Astrocyte (in vitro differentiated cells and primary cell): Measurements from ENCODE around the gene SHROOM3. TPM values are rescaled to one million over a fixed set of nuclear protein-coding genes. Genes with fewer than 3 reads are reported as not detected.

Source experiments
- DNase-seq: peaks from one replicate; pipeline ENCODE4 v3.0.0-alpha.2; 2010; ENCODE audit warnings: low read depth
- FAIRE-seq: peaks from 2 replicates; lab custom pipeline; 2011; peaks lifted over from hg19 to GRCh38; lab: Jason Lieb, UNC
- H2AFZ ChIP-seq: 2 replicates; pipeline ENCODE4 v1.6.0; 2012; ENCODE audit warnings: low read depth, low read length, inconsistent platforms
- H3K27ac ChIP-seq: 2 replicates; pipeline ENCODE4 v1.5.1; 2011; ENCODE audit warnings: low read depth, low read length, inconsistent platforms
- H3K27me3 ChIP-seq: 2 replicates; pipeline ENCODE4 v1.6.0; 2011; ENCODE audit warnings: low read length, inconsistent platforms; ENCODE audit not compliant: insufficient read depth
- H3K36me3 ChIP-seq: 2 replicates; pipeline ENCODE4 v1.5.1; 2011; ENCODE audit warnings: low read length, inconsistent platforms; ENCODE audit not compliant: insufficient read depth
- H3K4me1 ChIP-seq: 2 replicates; pipeline ENCODE4 v1.5.1; 2011; ENCODE audit warnings: low read length, inconsistent platforms; ENCODE audit not compliant: insufficient read depth
- H3K4me2 ChIP-seq: 2 replicates; pipeline ENCODE4 v1.6.0; 2012; ENCODE audit warnings: low read length, inconsistent platforms
- H3K4me3 ChIP-seq: 2 replicates; pipeline ENCODE4 v1.5.1; 2011; ENCODE audit warnings: low read depth, mild to moderate bottlenecking, low read length, inconsistent platforms; ENCODE audit not compliant: insufficient read depth
- H3K79me2 ChIP-seq: 2 replicates; pipeline ENCODE4 v1.6.0; 2012; ENCODE audit warnings: mild to moderate bottlenecking, low read length, inconsistent platforms; ENCODE audit not compliant: insufficient read depth
- H3K9ac ChIP-seq: 2 replicates; pipeline ENCODE4 v1.6.0; 2012; ENCODE audit warnings: mild to moderate bottlenecking, low read length, inconsistent platforms
- H3K9me3 ChIP-seq: 2 replicates; pipeline ENCODE4 v1.5.1; 2012; ENCODE audit warnings: low read depth, mild to moderate bottlenecking, low read length, inconsistent platforms; ENCODE audit not compliant: insufficient read depth
- H4K20me1 ChIP-seq: 2 replicates; pipeline ENCODE4 v1.6.0; 2012; ENCODE audit warnings: low read length, inconsistent platforms; ENCODE audit not compliant: insufficient read depth
- H3K27ac Mint-ChIP-seq: one replicate; pipeline ENCODE4 v1.8.0; 2021; ENCODE audit warnings: mild to moderate bottlenecking, mixed read lengths; ENCODE audit not compliant: unreplicated experiment
- H3K27me3 Mint-ChIP-seq: one replicate; pipeline ENCODE4 v1.8.0; 2021; ENCODE audit warnings: low read depth, mixed read lengths; ENCODE audit not compliant: unreplicated experiment
- H3K36me3 Mint-ChIP-seq: one replicate; pipeline ENCODE4 v1.8.0; 2021; ENCODE audit warnings: low read depth, mixed read lengths; ENCODE audit not compliant: unreplicated experiment
- H3K4me1 Mint-ChIP-seq: one replicate; pipeline ENCODE4 v1.8.0; 2021; ENCODE audit warnings: low read depth, mixed read lengths; ENCODE audit not compliant: unreplicated experiment
- H3K4me3 Mint-ChIP-seq: one replicate; pipeline ENCODE4 v1.8.0; 2021; ENCODE audit warnings: mild to moderate bottlenecking, moderate library complexity, mixed read lengths; ENCODE audit not compliant: unreplicated experiment
- H3K9me3 Mint-ChIP-seq: one replicate; pipeline ENCODE4 v1.8.0; 2021; ENCODE audit warnings: mild to moderate bottlenecking, mixed read lengths; ENCODE audit not compliant: unreplicated experiment
- EZH2 ChIP-seq: IDR thresholded peaks from 2 replicates; pipeline ENCODE4 v1.6.1; 2012; ENCODE audit warnings: mild to moderate bottlenecking, low read length, inconsistent platforms; ENCODE audit not compliant: insufficient read depth
- total RNA-seq: library from RNA; stranded (reverse); gene quantifications from 2 replicates; pipeline ENCODE4 v1.2.1, GENCODE V29; 2021
- TF ChIP-seq, protein P1 (sequence below): IDR thresholded peaks from 2 replicates; pipeline ENCODE4 v1.5.1; 2011; ENCODE audit warnings: low read depth, mild to moderate bottlenecking, inconsistent platforms, low read length, moderate library complexity; ENCODE audit not compliant: insufficient read depth

Gene SHROOM3
- total RNA-seq, 1 donor from 2014 or later = 64.6 TPM

DNA sequence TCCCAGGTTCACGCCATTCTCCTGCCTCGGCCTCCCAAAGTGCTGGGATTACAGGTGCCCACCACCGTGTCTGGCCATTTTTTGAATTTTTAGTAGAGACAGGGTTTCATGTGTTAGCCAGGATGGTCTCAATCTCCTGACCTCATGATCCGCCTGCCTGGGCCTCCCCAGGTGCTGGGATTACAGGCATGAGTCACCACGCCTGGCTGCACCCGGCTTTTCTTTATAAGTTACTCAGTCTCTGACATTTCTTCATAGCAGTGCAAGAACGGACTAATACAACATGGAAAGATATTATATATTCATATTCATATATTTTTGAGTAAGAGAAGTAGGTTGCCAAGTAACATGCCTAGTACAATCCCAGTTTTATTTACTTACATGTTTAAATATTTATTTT, 22.9 kb downstream of the SHROOM3 start:
- Histone ChIP-seq H3K27ac (peak overlapping the region; percentile 96), H3K9me3 (no peaks in the 10 kb centered on the region), H3K4me3 (no peak overlapping the region), H3K4me1 (peaks cover 29% of the 10 kb centered on the region), H3K4me2 (no peak overlapping the region), H3K36me3 (no peaks in the 10 kb centered on the region), H3K27me3 (no peaks in the 10 kb centered on the region), H2AFZ (no peak overlapping the region), H3K9ac (no peak overlapping the region), H4K20me1 (no peaks in the 10 kb centered on the region), H3K79me2 (peaks cover 19% of the 10 kb centered on the region)
- peaks cover 3% of the 10 kb centered on the region for H3K9me3 Mint-ChIP-seq
- no peak for FAIRE-seq
- no peaks in the 10 kb centered on the region for H3K27me3 Mint-ChIP-seq
- DNase-seq = no peak
- peaks cover 3% of the 10 kb centered on the region for H3K36me3 Mint-ChIP-seq
- no peak for TF ChIP-seq EZH2
- TF ChIP-seq, protein P1, sequence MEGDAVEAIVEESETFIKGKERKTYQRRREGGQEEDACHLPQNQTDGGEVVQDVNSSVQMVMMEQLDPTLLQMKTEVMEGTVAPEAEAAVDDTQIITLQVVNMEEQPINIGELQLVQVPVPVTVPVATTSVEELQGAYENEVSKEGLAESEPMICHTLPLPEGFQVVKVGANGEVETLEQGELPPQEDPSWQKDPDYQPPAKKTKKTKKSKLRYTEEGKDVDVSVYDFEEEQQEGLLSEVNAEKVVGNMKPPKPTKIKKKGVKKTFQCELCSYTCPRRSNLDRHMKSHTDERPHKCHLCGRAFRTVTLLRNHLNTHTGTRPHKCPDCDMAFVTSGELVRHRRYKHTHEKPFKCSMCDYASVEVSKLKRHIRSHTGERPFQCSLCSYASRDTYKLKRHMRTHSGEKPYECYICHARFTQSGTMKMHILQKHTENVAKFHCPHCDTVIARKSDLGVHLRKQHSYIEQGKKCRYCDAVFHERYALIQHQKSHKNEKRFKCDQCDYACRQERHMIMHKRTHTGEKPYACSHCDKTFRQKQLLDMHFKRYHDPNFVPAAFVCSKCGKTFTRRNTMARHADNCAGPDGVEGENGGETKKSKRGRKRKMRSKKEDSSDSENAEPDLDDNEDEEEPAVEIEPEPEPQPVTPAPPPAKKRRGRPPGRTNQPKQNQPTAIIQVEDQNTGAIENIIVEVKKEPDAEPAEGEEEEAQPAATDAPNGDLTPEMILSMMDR = no peak
- H3K4me3 Mint-ChIP-seq = peak overlapping the region; percentile 54
- peaks cover 35% of the 10 kb centered on the region for H3K4me1 Mint-ChIP-seq
- H3K27ac Mint-ChIP-seq = peak overlapping the region; percentile 99

- no peaks in the 10 kb centered on the region for H3K27me3 ChIP-seq
- no peaks in the 10 kb centered on the region for H3K27me3 Mint-ChIP-seq
- H3K36me3 Mint-ChIP-seq = peaks cover 7% of the 10 kb centered on the region
- TF ChIP-seq, protein P1 = no peak
- no peaks in the 10 kb centered on the region for H4K20me1 ChIP-seq
- peak overlapping the region; percentile 80 for H3K9ac ChIP-seq
- H3K9me3 Mint-ChIP-seq = peaks cover 7% of the 10 kb centered on the region
- H3K4me1 ChIP-seq = peaks cover 29% of the 10 kb centered on the region
- peak overlapping the region; percentile 96 for H3K27ac ChIP-seq
- peak overlapping the region; percentile 52 for H3K4me3 Mint-ChIP-seq
- peak overlapping the region; percentile 100 for H3K27ac Mint-ChIP-seq
- peak overlapping the region; percentile 73 for H3K4me2 ChIP-seq
- H3K4me3 ChIP-seq = no peak overlapping the region
- H3K4me1 Mint-ChIP-seq = peaks cover 35% of the 10 kb centered on the region
- no peak for DNase-seq
- no peaks in the 10 kb centered on the region for H3K36me3 ChIP-seq
- FAIRE-seq = no peak
- no peak overlapping the region for H2AFZ ChIP-seq
- no peaks in the 10 kb centered on the region for H3K9me3 ChIP-seq
- H3K79me2 ChIP-seq = peaks cover 17% of the 10 kb centered on the region
Measured at GRCh38 chr4:76458297-76458696, 23.3 kb downstream of the SHROOM3 start.

DNA sequence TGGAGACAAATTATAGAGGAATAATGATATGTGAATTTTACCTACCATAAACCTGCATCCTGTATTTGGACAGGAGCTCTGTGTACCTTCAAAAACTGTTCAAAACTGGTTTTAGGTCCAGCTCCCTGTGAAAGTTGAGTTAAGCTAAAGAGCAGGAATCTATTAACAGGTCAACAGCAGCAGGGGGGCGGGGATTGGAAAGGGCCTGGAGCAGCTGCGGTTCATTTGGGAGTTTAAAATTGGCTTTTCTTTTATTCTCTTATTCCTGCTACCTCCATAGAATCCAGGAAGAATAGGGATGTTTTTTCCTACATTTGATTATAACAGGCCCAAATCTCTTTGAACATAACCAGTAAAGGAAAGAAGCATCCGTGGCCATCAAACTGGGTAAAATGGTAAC, 23.8 kb downstream of the SHROOM3 start:
- no peak for TF ChIP-seq EZH2
- TF ChIP-seq, protein P1 = no peak
- Histone ChIP-seq H3K4me3 (peak overlapping the region; percentile 27), H3K79me2 (peaks cover 15% of the 10 kb centered on the region), H4K20me1 (no peaks in the 10 kb centered on the region), H3K9me3 (peaks cover 4% of the 10 kb centered on the region), H3K4me2 (peak overlapping the region; percentile 73), H3K27ac (peak overlapping the region; percentile 96), H3K9ac (peak overlapping the region; percentile 80), H3K36me3 (no peaks in the 10 kb centered on the region), H3K4me1 (peaks cover 29% of the 10 kb centered on the region), H2AFZ (peak overlapping the region; percentile 69), H3K27me3 (no peaks in the 10 kb centered on the region)
- Mint-ChIP-seq H3K4me1 (peaks cover 35% of the 10 kb centered on the region), H3K27me3 (no peaks in the 10 kb centered on the region), H3K36me3 (peaks cover 8% of the 10 kb centered on the region), H3K9me3 (peaks cover 7% of the 10 kb centered on the region), H3K27ac (peak overlapping the region; percentile 100), H3K4me3 (peak overlapping the region; percentile 69)
- DNase-seq = peak; percentile 45
- no peak for FAIRE-seq
